Measurements from ENCODE around the gene TBC1D20. TPM values are rescaled to one million over a fixed set of nuclear protein-coding genes. Genes with fewer than 3 reads are reported as not detected.
"Not testable (repeated sequence)": the region's sequence is repeated elsewhere in the genome, so short reads cannot be mapped to it uniquely, and the experiment has no call there.

Gene TBC1D20
- total RNA-seq, 1 experiment from 2014 or later = 33.0 TPM

- peaks cover 32% of the 10 kb centered on the region for H3K36me3 ChIP-seq
- no peak for DNase-seq
- H3K27ac ChIP-seq = no peak overlapping the region
- no peaks in the 10 kb centered on the region for H3K27me3 ChIP-seq
- no peaks in the 10 kb centered on the region for H3K9me3 ChIP-seq (replicated peaks)
- H3K4me1 ChIP-seq = no peaks in the 10 kb centered on the region
- no peak overlapping the region for H3K4me3 ChIP-seq
Observed at GRCh38 chr20:480044-480443, 17.7 kb upstream of the TBC1D20 start.

GRCh38 chr20:479487-479886 is 17.2 kb upstream of the TBC1D20 start:
- Histone ChIP-seq H3K36me3 (peaks cover 30% of the 10 kb centered on the region), H3K4me1 (no peaks in the 10 kb centered on the region)

GRCh38 chr20:478949-479429 is 16.7 kb upstream of the TBC1D20 start:
- no peak overlapping the region for H3K27ac ChIP-seq
- no peaks in the 10 kb centered on the region for H3K9me3 ChIP-seq (replicated peaks)
- H3K4me3 ChIP-seq = no peak overlapping the region
- H3K27me3 ChIP-seq = no peaks in the 10 kb centered on the region
- peaks cover 26% of the 10 kb centered on the region for H3K36me3 ChIP-seq
- no peaks in the 10 kb centered on the region for H3K4me1 ChIP-seq
- peak; percentile 26 to 74 for DNase-seq

More at GRCh38 chr20:479487-479886, 17.2 kb upstream of the TBC1D20 start:
- DNase-seq = no peak
- Histone ChIP-seq H3K27me3 (no peaks in the 10 kb centered on the region), H3K4me3 (no peak overlapping the region), H3K27ac (no peak overlapping the region), H3K9me3 (replicated peaks) (no peaks in the 10 kb centered on the region)

- H3K4me3 ChIP-seq = no peak overlapping the region
- H3K9me3 ChIP-seq (replicated peaks) = no peaks in the 10 kb centered on the region
- DNase-seq = no peak
- peaks cover 21% of the 10 kb centered on the region for H3K36me3 ChIP-seq
- no peaks in the 10 kb centered on the region for H3K27me3 ChIP-seq
- no peak overlapping the region for H3K27ac ChIP-seq
- no peaks in the 10 kb centered on the region for H3K4me1 ChIP-seq
Observed at GRCh38 chr20:478010-478948, 15.9 kb upstream of the TBC1D20 start.

GRCh38 chr20:476561-477249 is 14.4 kb upstream of the TBC1D20 start:
- not testable (repeated sequence) for H3K9me3 ChIP-seq (replicated peaks); H3K4me3 ChIP-seq; H3K4me1 ChIP-seq; H3K27ac ChIP-seq; DNase-seq; H3K27me3 ChIP-seq
- H3K36me3 ChIP-seq = peaks cover 12% of the 10 kb centered on the region

GRCh38 chr20:475463-476357 is 13.4 kb upstream of the TBC1D20 start:
- no peak for DNase-seq
- H3K4me3 ChIP-seq = no peak overlapping the region
- H3K36me3 ChIP-seq = peaks cover 10% of the 10 kb centered on the region; the same call in 1 of the 2 replicates
- H3K27ac ChIP-seq = no peak overlapping the region
- no peaks in the 10 kb centered on the region for H3K9me3 ChIP-seq (replicated peaks)
- H3K27me3 ChIP-seq = no peaks in the 10 kb centered on the region
- no peaks in the 10 kb centered on the region for H3K4me1 ChIP-seq

GRCh38 chr20:474581-474980 is 12.2 kb upstream of the TBC1D20 start:
- no peak overlapping the region for H3K27ac ChIP-seq
- no peak overlapping the region for H3K4me3 ChIP-seq
- DNase-seq = no peak
- H3K4me1 ChIP-seq = no peaks in the 10 kb centered on the region
- H3K27me3 ChIP-seq = no peaks in the 10 kb centered on the region
- H3K36me3 ChIP-seq = peaks cover 10% of the 10 kb centered on the region; the same call in 1 of the 2 replicates
- no peaks in the 10 kb centered on the region for H3K9me3 ChIP-seq (replicated peaks)

- peaks cover 2% of the 10 kb centered on the region; the same call in 1 of the 2 replicates for H3K36me3 ChIP-seq
- H3K27ac ChIP-seq = no peak overlapping the region
- no peaks in the 10 kb centered on the region for H3K4me1 ChIP-seq
- DNase-seq = no peak
- H3K4me3 ChIP-seq = no peak overlapping the region
- H3K9me3 ChIP-seq (replicated peaks) = no peaks in the 10 kb centered on the region
- H3K27me3 ChIP-seq = no peaks in the 10 kb centered on the region
Observed at GRCh38 chr20:472889-473292, 10.6 kb upstream of the TBC1D20 start.

- no peaks in the 10 kb centered on the region; the same call in 1 of the 2 replicates for H3K36me3 ChIP-seq
- H3K27me3 ChIP-seq = no peaks in the 10 kb centered on the region
- no peaks in the 10 kb centered on the region for H3K4me1 ChIP-seq
- no peak overlapping the region for H3K27ac ChIP-seq
- DNase-seq = no peak
- H3K4me3 ChIP-seq = no peak overlapping the region
- H3K9me3 ChIP-seq (replicated peaks) = no peaks in the 10 kb centered on the region
Observed at GRCh38 chr20:472137-472846, 10.0 kb upstream of the TBC1D20 start.

GRCh38 chr20:469746-470490 is 7.6 kb upstream of the TBC1D20 start:
- Histone ChIP-seq H3K9me3 (replicated peaks) (no peaks in the 10 kb centered on the region), H3K27me3 (no peaks in the 10 kb centered on the region), H3K4me1 (no peaks in the 10 kb centered on the region), H3K27ac (no peak overlapping the region), H3K36me3 (no peaks in the 10 kb centered on the region; the same call in 1 of the 2 replicates), H3K4me3 (no peak overlapping the region)
- no peak for DNase-seq

- H3K27me3 ChIP-seq = no peaks in the 10 kb centered on the region
- H3K36me3 ChIP-seq = no peaks in the 10 kb centered on the region
- H3K9me3 ChIP-seq (replicated peaks) = no peaks in the 10 kb centered on the region
- no peaks in the 10 kb centered on the region for H3K4me1 ChIP-seq
- no peak overlapping the region for H3K27ac ChIP-seq
- no peak overlapping the region for H3K4me3 ChIP-seq
- DNase-seq = no peak
Observed at GRCh38 chr20:467755-468154, 5.4 kb upstream of the TBC1D20 start.

GRCh38 chr20:461254-462198 is 807 bp downstream of the TBC1D20 start:
- H3K9me3 ChIP-seq (replicated peaks) = no peaks in the 10 kb centered on the region
- peak overlapping the region; percentile 84 for H3K4me3 ChIP-seq
- no peaks in the 10 kb centered on the region for H3K27me3 ChIP-seq
- H3K27ac ChIP-seq = peak overlapping the region; percentile 56
- no peaks in the 10 kb centered on the region for H3K4me1 ChIP-seq
- peak; percentile 61 to 66 for DNase-seq
- H3K36me3 ChIP-seq = peaks cover 4% of the 10 kb centered on the region; the same call in 1 of the 2 replicates

Data from SJCRH30 (cell line).